ENCODE data around the gene FBXL15.

GRCh38 chr10:102408131-102408727, 12.4 kb upstream of the FBXL15 start:
- TF ChIP-seq, protein P1, sequence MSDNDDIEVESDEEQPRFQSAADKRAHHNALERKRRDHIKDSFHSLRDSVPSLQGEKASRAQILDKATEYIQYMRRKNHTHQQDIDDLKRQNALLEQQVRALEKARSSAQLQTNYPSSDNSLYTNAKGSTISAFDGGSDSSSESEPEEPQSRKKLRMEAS (CRISPR knock-in tag; IDR thresholded peaks at IDR 0.05), result no peak
- TF ChIP-seq, protein P2, sequence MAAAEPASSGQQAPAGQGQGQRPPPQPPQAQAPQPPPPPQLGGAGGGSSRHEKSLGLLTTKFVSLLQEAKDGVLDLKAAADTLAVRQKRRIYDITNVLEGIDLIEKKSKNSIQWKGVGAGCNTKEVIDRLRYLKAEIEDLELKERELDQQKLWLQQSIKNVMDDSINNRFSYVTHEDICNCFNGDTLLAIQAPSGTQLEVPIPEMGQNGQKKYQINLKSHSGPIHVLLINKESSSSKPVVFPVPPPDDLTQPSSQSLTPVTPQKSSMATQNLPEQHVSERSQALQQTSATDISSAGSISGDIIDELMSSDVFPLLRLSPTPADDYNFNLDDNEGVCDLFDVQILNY (CRISPR knock-in tag; IDR thresholded peaks at IDR 0.05), result no peak
- TF ChIP-seq USF2 (CRISPR knock-in tag; IDR thresholded peaks at IDR 0.05) (no peak), CTCF (IDR thresholded peaks at IDR 0.05) (no peak), SMAD3 (CRISPR knock-in tag; IDR thresholded peaks at IDR 0.05; ENCODE audit: borderline replicate concordance) (no peak), ETV6 (CRISPR knock-in tag; IDR thresholded peaks at IDR 0.05) (no peak), CBFB (CRISPR knock-in tag; IDR thresholded peaks at IDR 0.05; ENCODE audit: low read depth) (no peak), ZNF317 (CRISPR knock-in tag; IDR thresholded peaks at IDR 0.05; ENCODE audit: borderline replicate concordance, low read depth) (no peak), E2F4 (CRISPR knock-in tag; IDR thresholded peaks at IDR 0.05; ENCODE audit: borderline replicate concordance, low read depth) (no peak)

Data from WTC11 (cell line).